SK-N-MC (cell line): Measurements from ENCODE around the gene DNAH11.

Experiments
- EZH2 ChIP-seq: fragments of 200-600 bp; sonication (generic); IDR thresholded peaks from one replicate; pipeline ENCODE4 v1.6.1; 2017; ENCODE audit warnings: antibody characterized with exemption
- FOXP2 ChIP-seq: optimal IDR thresholded peaks from 2 replicates; pipeline ENCODE3; 2011; ENCODE audit warnings: mild to moderate bottlenecking, moderate library complexity; ENCODE audit not compliant: insufficient read depth; ENCODE audit errors: extremely low read length, control extremely low read depth
- POLR2AphosphoS5 ChIP-seq: IDR thresholded peaks from 2 replicates; pipeline ENCODE4 v1.6.1; 2012; ENCODE audit warnings: mild to moderate bottlenecking, low read depth, low read length, borderline replicate concordance

DNA sequence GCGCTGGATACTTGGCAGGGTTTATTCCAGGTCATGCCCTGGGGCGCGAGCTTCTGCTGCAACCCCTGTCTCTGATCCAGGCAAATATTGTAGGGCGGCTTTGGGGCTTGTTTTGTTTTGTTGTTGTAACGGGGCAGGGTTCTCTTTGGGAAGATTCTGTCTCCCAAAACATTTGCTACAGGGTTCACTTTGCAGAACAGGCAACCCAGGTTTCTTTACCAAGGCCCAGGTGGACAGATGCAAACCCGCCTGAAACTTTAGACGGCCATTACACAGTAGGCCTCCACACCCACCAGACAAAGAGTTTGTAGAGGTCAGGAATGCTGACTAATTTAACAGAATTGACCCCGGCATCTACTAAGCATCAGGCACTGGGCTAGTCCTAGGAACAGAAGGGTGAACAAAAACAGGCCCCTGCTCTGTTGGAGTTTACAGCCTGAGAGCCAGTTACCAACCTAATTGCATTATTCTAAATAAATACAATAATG, 403.4 kb downstream of the DNAH11 start:
- TF ChIP-seq POLR2AphosphoS5 (no peak), EZH2 (no peak), FOXP2 (peak; percentile 87)
